Endothelial cell of umbilical vein (primary cell): ENCODE measurements around the gene NUP155. TPM values are rescaled to one million over a fixed set of nuclear protein-coding genes. Genes with fewer than 3 reads are reported as not detected.

Experiments
- BruUV-seq: library from RNA; stranded (reverse); fragments of 400-500 nt; replicated peaks from 2 replicates; lab custom pipeline; 2021; lab: Mats Ljungman, UMichigan
- CTCF ChIA-PET: fragments of 300-600, 350-600 bp; sonication (Branson Sonifier 250); formaldehyde crosslinking; loops from one replicate; lab custom pipeline; 2021; ENCODE audit warnings: antibody characterized with exemption, inconsistent platforms; lab: Charles Lee
- POLR2A ChIA-PET: fragments of 300-600, 350-600 bp; sonication (Branson Sonifier 250); formaldehyde crosslinking; loops from one replicate; lab custom pipeline; 2021; ENCODE audit warnings: antibody characterized with exemption, inconsistent platforms; lab: Charles Lee
- DNase-seq: peaks from one replicate; pipeline ENCODE4 v3.0.0-alpha.2; 2011; ENCODE audit warnings: low read depth, low spot score
- FAIRE-seq: peaks from 2 replicates; lab custom pipeline; 2011; peaks lifted over from hg19 to GRCh38; lab: Jason Lieb, UNC
- H2AFZ ChIP-seq: 2 replicates; pipeline ENCODE4 v1.6.0; 2012; ENCODE audit warnings: low read depth, low read length, control low read depth, inconsistent platforms
- H3K27ac ChIP-seq: 2 replicates; pipeline ENCODE4 v1.5.1; 2011; ENCODE audit warnings: low read depth, mild to moderate bottlenecking, control low read depth, low read length, moderate library complexity; ENCODE audit not compliant: insufficient read depth
- H3K27me3 ChIP-seq, 2 experiments: 2 replicates each; pipeline versions ENCODE4 v1.6.0 to v1.6.1; 2011; ENCODE audit warnings: low read length in 2 of 2, mixed read lengths in 1 of 2; ENCODE audit not compliant: control insufficient read depth in 2 of 2, insufficient read depth in 2 of 2
- H3K36me3 ChIP-seq, 2 experiments: 2 replicates in 1 of 2; 3 replicates in 1 of 2; pipeline ENCODE4 v1.5.1; 2011; ENCODE audit warnings: low read length in 2 of 2, mild to moderate bottlenecking in 1 of 2, moderate library complexity in 1 of 2; ENCODE audit not compliant: control insufficient read depth in 2 of 2, insufficient read depth in 2 of 2; ENCODE audit errors: extremely low read depth in 1 of 2
- H3K4me1 ChIP-seq: 3 replicates; pipeline ENCODE4 v1.5.1; 2011; ENCODE audit warnings: mild to moderate bottlenecking, low read length; ENCODE audit not compliant: control insufficient read depth, insufficient read depth; ENCODE audit errors: extremely low read depth
- H3K4me2 ChIP-seq: 2 replicates; pipeline ENCODE4 v1.6.1; 2011; ENCODE audit warnings: low read length, control low read depth, mixed read lengths; ENCODE audit not compliant: insufficient read depth
- H3K4me3 ChIP-seq, 3 experiments: fragments of 200-600 bp in 1 of 3; sonication (generic), shearing (Covaris generic) in 1 of 3; replicated peaks in 1 of 3; 2 replicates each; pipeline ENCODE4 v1.5.1; 2011 to 2016; ENCODE audit warnings: control low read depth in 3 of 3, low read length in 3 of 3, mild to moderate bottlenecking in 2 of 3, inconsistent platforms in 1 of 3, low read depth in 1 of 3, moderate library complexity in 1 of 3; ENCODE audit not compliant: insufficient read depth in 1 of 3
- H3K79me2 ChIP-seq: 2 replicates; pipeline ENCODE4 v1.6.0; 2012; ENCODE audit warnings: low read length, inconsistent platforms; ENCODE audit not compliant: control insufficient read depth, insufficient read depth
- H3K9ac ChIP-seq: replicated peaks from 2 replicates; pipeline ENCODE3; 2011; ENCODE audit warnings: low read length, control low read depth; ENCODE audit not compliant: insufficient read depth; ENCODE audit errors: extremely low read depth
- H3K9me1 ChIP-seq: replicated peaks from 3 replicates; pipeline ENCODE4 v1.6.0; 2011; ENCODE audit warnings: mild to moderate bottlenecking, low read length; ENCODE audit not compliant: control insufficient read depth, insufficient read depth; ENCODE audit errors: extremely low read depth
- H3K9me3 ChIP-seq: replicated peaks from 2 replicates; pipeline ENCODE4 v1.5.1; 2012; ENCODE audit warnings: low read length, inconsistent platforms; ENCODE audit not compliant: control insufficient read depth, insufficient read depth
- H4K20me1 ChIP-seq: replicated peaks from 2 replicates; pipeline ENCODE3; 2011; ENCODE audit warnings: mild to moderate bottlenecking, low read length; ENCODE audit not compliant: control insufficient read depth, insufficient read depth; ENCODE audit errors: extremely low read depth
- EZH2 ChIP-seq: IDR thresholded peaks from 2 replicates; pipeline ENCODE4 v1.6.1; 2012; ENCODE audit warnings: borderline replicate concordance, low read depth, mild to moderate bottlenecking, moderate library complexity, low read length, inconsistent platforms; ENCODE audit not compliant: severe bottlenecking
- FOS ChIP-seq: IDR thresholded peaks from 2 replicates; pipeline ENCODE4 v1.6.1; 2011; ENCODE audit warnings: mild to moderate bottlenecking, low read length, moderate library complexity, borderline replicate concordance; ENCODE audit not compliant: insufficient read depth
- GATA2 ChIP-seq: IDR thresholded peaks from 2 replicates; pipeline ENCODE4 v1.7.0; 2011; ENCODE audit warnings: low read depth, mild to moderate bottlenecking, moderate library complexity, mixed read lengths, low read length; ENCODE audit not compliant: insufficient read length, insufficient read depth
- JUN ChIP-seq: IDR thresholded peaks from 2 replicates; pipeline ENCODE4 v1.6.1; 2011; ENCODE audit warnings: borderline replicate concordance, low read depth; ENCODE audit not compliant: insufficient read length, insufficient read depth
- MYC ChIP-seq: IDR thresholded peaks from one replicate; pipeline ENCODE4 v1.6.1; 2011; ENCODE audit warnings: mild to moderate bottlenecking, low read depth, low read length
- POLR2A ChIP-seq: IDR thresholded peaks from 2 replicates; pipeline ENCODE4 v1.6.1; 2012; ENCODE audit warnings: low read depth, mild to moderate bottlenecking, control low read depth, low read length
- POLR2AphosphoS5 ChIP-seq: IDR thresholded peaks from 2 replicates; pipeline ENCODE4 v1.6.1; 2012; ENCODE audit warnings: low read depth, mild to moderate bottlenecking, control low read depth, low read length, moderate library complexity; ENCODE audit not compliant: insufficient read depth
- dilution Hi-C: fragments of 300-500 bp; cut with MboI; formaldehyde crosslinking; loops from one replicate; pipeline ENCODE4 v1.15.0; 2019; ENCODE audit warnings: low sequenced_read_pairs; ENCODE audit not compliant: extremely low pct_ligation_motif_present
- intact Hi-C: fragments of 100-400 bp; cut with micrococcal nuclease; formaldehyde crosslinking; loops from one replicate; pipeline ENCODE4 v1.10.0; 2022
- polyA plus RNA-seq, 4 experiments: library from polyadenylated mRNA; depleted of rRNA in 3 of 4; stranded (reverse) in 3 of 4; unstranded in 1 of 4; fragments of >200 nt; gene quantifications; 2 replicates each; pipeline versions ENCODE4 v1.2.1 to v1.2.3, GENCODE V29; 2011 to 2012; ENCODE audit warnings: missing spikeins in 1 of 4
- total RNA-seq: library from RNA; stranded (reverse); gene quantifications from 2 replicates; pipeline ENCODE4 v1.2.3, GENCODE V29; 2021
- TF ChIP-seq, protein P1 (sequence below), 2 donors: IDR thresholded peaks; 1 replicate in 1 of 2; 2 replicates in 1 of 2; pipeline ENCODE4 v1.5.1; 2011; ENCODE audit warnings: low read length in 2 of 2, mild to moderate bottlenecking in 2 of 2, moderate library complexity in 2 of 2, control low read depth in 1 of 2, inconsistent platforms in 1 of 2, low read depth in 1 of 2; ENCODE audit not compliant: insufficient read depth in 1 of 2; ENCODE audit errors: extremely low read depth in 1 of 2
- TF ChIP-seq, protein P2 (sequence below): IDR thresholded peaks from 2 replicates; pipeline ENCODE4 v1.6.1; 2011; ENCODE audit not compliant: insufficient read depth, insufficient read length

NUP155 gene
- total and polyA plus RNA-seq, 2 donors (not counting 3 experiments of a cell fraction or from before 2014, with no cell fraction given): 11.1 to 36.6 TPM

DNA sequence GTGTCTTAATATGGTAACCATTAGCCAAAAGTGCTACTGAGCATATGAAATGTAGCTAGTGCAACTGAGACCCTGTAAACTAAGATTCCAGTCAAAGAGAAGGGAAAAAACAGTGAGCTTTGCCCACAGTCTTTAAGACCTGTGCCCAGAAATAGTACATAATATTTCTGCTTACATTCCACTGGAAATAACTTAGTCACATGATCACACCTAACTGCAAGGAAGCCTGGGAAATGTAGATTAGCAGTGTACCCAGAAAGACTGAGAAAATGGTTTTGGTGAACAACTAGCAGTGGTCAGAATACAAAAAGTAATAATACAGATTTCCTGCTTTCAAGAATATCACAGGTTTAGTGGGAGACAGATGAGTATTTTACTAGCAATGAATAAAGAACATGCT is 119.2 kb downstream of the NUP155 start:
- ChIA-PET POLR2A (no interaction called here), CTCF (no interaction called here)
- FAIRE-seq: no peak
- no peak overlapping the region for H3K9ac ChIP-seq
- BruUV-seq: no TSS peak
- TF ChIP-seq, protein P1, sequence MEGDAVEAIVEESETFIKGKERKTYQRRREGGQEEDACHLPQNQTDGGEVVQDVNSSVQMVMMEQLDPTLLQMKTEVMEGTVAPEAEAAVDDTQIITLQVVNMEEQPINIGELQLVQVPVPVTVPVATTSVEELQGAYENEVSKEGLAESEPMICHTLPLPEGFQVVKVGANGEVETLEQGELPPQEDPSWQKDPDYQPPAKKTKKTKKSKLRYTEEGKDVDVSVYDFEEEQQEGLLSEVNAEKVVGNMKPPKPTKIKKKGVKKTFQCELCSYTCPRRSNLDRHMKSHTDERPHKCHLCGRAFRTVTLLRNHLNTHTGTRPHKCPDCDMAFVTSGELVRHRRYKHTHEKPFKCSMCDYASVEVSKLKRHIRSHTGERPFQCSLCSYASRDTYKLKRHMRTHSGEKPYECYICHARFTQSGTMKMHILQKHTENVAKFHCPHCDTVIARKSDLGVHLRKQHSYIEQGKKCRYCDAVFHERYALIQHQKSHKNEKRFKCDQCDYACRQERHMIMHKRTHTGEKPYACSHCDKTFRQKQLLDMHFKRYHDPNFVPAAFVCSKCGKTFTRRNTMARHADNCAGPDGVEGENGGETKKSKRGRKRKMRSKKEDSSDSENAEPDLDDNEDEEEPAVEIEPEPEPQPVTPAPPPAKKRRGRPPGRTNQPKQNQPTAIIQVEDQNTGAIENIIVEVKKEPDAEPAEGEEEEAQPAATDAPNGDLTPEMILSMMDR (IDR thresholded peaks at IDR 0.05; ENCODE audit: extremely low read depth in 1 of 2, insufficient read depth in 1 of 2, low read depth in 1 of 2, low read length in 2 of 2): no peak
- TF ChIP-seq POLR2A (no peak), GATA2 (no peak)
- H3K9me1 ChIP-seq: no peaks in the 10 kb centered on the region
- no peak overlapping the region for H2AFZ ChIP-seq
- H4K20me1 ChIP-seq: no peaks in the 10 kb centered on the region
- no peaks in the 10 kb centered on the region for H3K27me3 ChIP-seq
- intact Hi-C loops (no loop called here), dilution Hi-C loops (no loop called here)
- H3K36me3 ChIP-seq: no peaks in the 10 kb centered on the region
- H3K4me2 ChIP-seq: no peak overlapping the region
- DNase-seq: no peak
- H3K9me3 ChIP-seq: no peaks in the 10 kb centered on the region
- H3K27ac ChIP-seq: no peak overlapping the region
- H3K4me1 ChIP-seq: peaks cover 6% of the 10 kb centered on the region
- no peak overlapping the region for H3K4me3 ChIP-seq
- no peaks in the 10 kb centered on the region for H3K79me2 ChIP-seq

DNA sequence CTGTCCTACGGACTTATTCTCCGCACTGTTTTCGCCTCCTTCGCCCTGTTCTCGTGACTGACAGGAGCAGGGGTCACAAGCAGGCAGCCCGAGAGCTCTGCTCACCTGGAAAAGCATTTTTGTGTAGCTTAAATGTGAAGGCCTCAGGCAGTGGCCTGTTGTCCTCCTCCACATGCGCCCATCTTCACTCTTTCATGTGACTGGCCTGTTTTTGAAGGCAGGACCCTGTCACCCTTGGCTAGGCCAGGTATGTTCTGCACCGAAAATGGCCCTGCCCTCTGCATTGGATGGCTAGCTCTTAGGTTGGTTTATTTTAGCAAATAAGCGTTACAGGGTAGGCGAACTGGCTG is 121.1 kb downstream of the NUP155 start:
- H3K9me1 ChIP-seq: no peaks in the 10 kb centered on the region
- ChIA-PET POLR2A (no interaction called here), CTCF (interaction anchor here (1.2 kb wide), 1 partner anchor 14 kb away, joined by 4 read pairs; no protein-coding TSS in a partner anchor)
- BruUV-seq: TSS peak; percentile 48
- peaks cover 6% of the 10 kb centered on the region for H3K4me1 ChIP-seq
- no peaks in the 10 kb centered on the region for H3K36me3 ChIP-seq
- TF ChIP-seq JUN (no peak), EZH2 (no peak), POLR2AphosphoS5 (no peak), FOS (no peak), POLR2A (no peak), GATA2 (no peak), MYC (no peak)
- TF ChIP-seq, protein P1 (IDR thresholded peaks at IDR 0.05; ENCODE audit: extremely low read depth in 1 of 2, insufficient read depth in 1 of 2, low read depth in 1 of 2, low read length in 2 of 2): no peak
- TF ChIP-seq, protein P2, sequence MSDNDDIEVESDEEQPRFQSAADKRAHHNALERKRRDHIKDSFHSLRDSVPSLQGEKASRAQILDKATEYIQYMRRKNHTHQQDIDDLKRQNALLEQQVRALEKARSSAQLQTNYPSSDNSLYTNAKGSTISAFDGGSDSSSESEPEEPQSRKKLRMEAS: no peak
- peak overlapping the region; percentile 96 to 97 (median 96) for H3K4me3 ChIP-seq
- dilution Hi-C loops: no loop called here
- FAIRE-seq (no peak), DNase-seq (no peak)
- H3K27ac ChIP-seq: no peak overlapping the region
- H3K27me3 ChIP-seq: no peaks in the 10 kb centered on the region
- no peaks in the 10 kb centered on the region for H3K79me2 ChIP-seq
- no peaks in the 10 kb centered on the region for H3K9me3 ChIP-seq
- intact Hi-C loops: loop anchor here (5.0 kb wide), 3 partner anchors 123 to 507 kb away; partner anchors contain the start of genes NIPBL and NUP155
- H3K4me2 ChIP-seq: peak overlapping the region; percentile 97
- peak overlapping the region; percentile 93 for H3K9ac ChIP-seq
- no peaks in the 10 kb centered on the region for H4K20me1 ChIP-seq
- peak overlapping the region; percentile 83 for H2AFZ ChIP-seq
